Measurements from ENCODE around the gene GDF7.

- TF ChIP-seq CEBPB (IDR thresholded peaks at IDR 0.05) (no peak), MAX (IDR thresholded peaks at IDR 0.05) (no peak), USF1 (IDR thresholded peaks at IDR 0.05) (no peak), TEAD4 (IDR thresholded peaks at IDR 0.05) (no peak), FOXM1 (IDR thresholded peaks at IDR 0.05; ENCODE audit: borderline replicate concordance, low read depth) (no peak), NFIC (IDR thresholded peaks at IDR 0.05) (no peak), TCF12 (IDR thresholded peaks at IDR 0.05; ENCODE audit: low read depth) (no peak), RAD21 (IDR thresholded peaks at IDR 0.05; ENCODE audit: low read depth) (no peak), REST (IDR thresholded peaks at IDR 0.05; ENCODE audit: low read depth) (no peak), EP300 (IDR thresholded peaks at IDR 0.05; ENCODE audit: borderline replicate concordance) (no peak), TAF1 (IDR thresholded peaks at IDR 0.05; ENCODE audit: low read depth) (no peak), EGR1 (IDR thresholded peaks at IDR 0.05) (no peak), YY1 (IDR thresholded peaks at IDR 0.05; ENCODE audit: low read depth) (no peak), CREB1 (IDR thresholded peaks at IDR 0.05; ENCODE audit: low read depth) (no peak)
These were observed 19.7 kb upstream of the GDF7 start for GRCh38 chr2:20647211-20647610.

Measured in Ishikawa (cell line).